Stimulated activated CD4-positive, alpha-beta T cell treated with anti-CD3 and anti-CD28 coated beads, Interleukin-4, amount 100 ng/mL, for 48 hours (primary cell): ENCODE data around the gene NELL2.
A peak's percentile ranks its signal among the peaks of the same experiment; 100 is the strongest.
"Not testable (repeated sequence)": the region's sequence is repeated elsewhere in the genome, so short reads cannot be mapped to it uniquely, and the experiment has no call there.

Experiments used
- DNase-seq, 2 donors: peaks; one replicate each; pipeline ENCODE4 v3.0.0-alpha.2; 2020; ENCODE audit warnings: low read depth in 2 of 2

NELL2 gene

GRCh38 chr12:44778863-44779262 is 97.3 kb downstream of the NELL2 start:
- no peak for DNase-seq

GRCh38 chr12:44777044-44777443 is 99.1 kb downstream of the NELL2 start:
- no peak for DNase-seq

GRCh38 chr12:44775901-44776300 is 100.2 kb downstream of the NELL2 start:
- no peak for DNase-seq

GRCh38 chr12:44774815-44775411 is 101.2 kb downstream of the NELL2 start:
- peak; percentile 44 to 59 for DNase-seq

GRCh38 chr12:44771485-44772021 is 104.6 kb downstream of the NELL2 start:
- no peak for DNase-seq

GRCh38 chr12:44765796-44766195 is 110.3 kb downstream of the NELL2 start:
- no peak for DNase-seq

- no peak for DNase-seq
These were observed 113.1 kb downstream of the NELL2 start for GRCh38 chr12:44763021-44763420.

- no peak for DNase-seq
These were observed 116.8 kb downstream of the NELL2 start for GRCh38 chr12:44759289-44759688.

GRCh38 chr12:44750468-44750867 is 125.6 kb downstream of the NELL2 start:
- no peak for DNase-seq

GRCh38 chr12:44749566-44749965 is 126.5 kb downstream of the NELL2 start:
- DNase-seq = no peak

- no peak for DNase-seq
These were observed 127.1 kb downstream of the NELL2 start for GRCh38 chr12:44748950-44749468.

GRCh38 chr12:44741292-44741980 is 134.7 kb downstream of the NELL2 start:
- not testable (repeated sequence) for DNase-seq

- DNase-seq = no peak
These were observed 138.1 kb downstream of the NELL2 start for GRCh38 chr12:44738051-44738450.

GRCh38 chr12:44728566-44728965 is 147.5 kb downstream of the NELL2 start:
- DNase-seq = no peak

GRCh38 chr12:44720265-44720664 is 155.8 kb downstream of the NELL2 start:
- no peak for DNase-seq

GRCh38 chr12:44717612-44718011 is 158.5 kb downstream of the NELL2 start:
- DNase-seq = no peak

- no peak for DNase-seq
These were observed 159.4 kb downstream of the NELL2 start for GRCh38 chr12:44716711-44717110.

GRCh38 chr12:44711736-44712135 is 164.4 kb downstream of the NELL2 start:
- DNase-seq = no peak

- no peak for DNase-seq
These were observed 166.9 kb downstream of the NELL2 start for GRCh38 chr12:44709166-44709565.

GRCh38 chr12:44708218-44708617 is 167.9 kb downstream of the NELL2 start:
- DNase-seq = no peak

- no peak for DNase-seq
These were observed 172.8 kb downstream of the NELL2 start for GRCh38 chr12:44703182-44703910.

GRCh38 chr12:44697511-44697910 is 178.6 kb downstream of the NELL2 start:
- DNase-seq = no peak
